ENCODE data around the gene TENM4.

- TF ChIP-seq CTCF (tag by site-specific recombination; IDR thresholded peaks at IDR 0.05) (no peak), ZNF600 (tag by site-specific recombination; IDR thresholded peaks at IDR 0.05) (no peak), GLIS2 (tag by site-specific recombination; IDR thresholded peaks at IDR 0.05) (no peak), SP2 (tag by site-specific recombination; IDR thresholded peaks at IDR 0.05) (no peak), ZNF830 (tag by site-specific recombination; IDR thresholded peaks at IDR 0.05; ENCODE audit: low read depth) (no peak), ZNF174 (tag by site-specific recombination; IDR thresholded peaks at IDR 0.05) (no peak), ZBTB21 (tag by site-specific recombination; IDR thresholded peaks at IDR 0.05) (no peak), KLF8 (tag by site-specific recombination; IDR thresholded peaks at IDR 0.05) (no peak), ZNF350 (tag by site-specific recombination; IDR thresholded peaks at IDR 0.05) (no peak), ZNF302 (tag by site-specific recombination; IDR thresholded peaks at IDR 0.05; ENCODE audit: low read depth) (no peak)
- TF ChIP-seq, protein P1, sequence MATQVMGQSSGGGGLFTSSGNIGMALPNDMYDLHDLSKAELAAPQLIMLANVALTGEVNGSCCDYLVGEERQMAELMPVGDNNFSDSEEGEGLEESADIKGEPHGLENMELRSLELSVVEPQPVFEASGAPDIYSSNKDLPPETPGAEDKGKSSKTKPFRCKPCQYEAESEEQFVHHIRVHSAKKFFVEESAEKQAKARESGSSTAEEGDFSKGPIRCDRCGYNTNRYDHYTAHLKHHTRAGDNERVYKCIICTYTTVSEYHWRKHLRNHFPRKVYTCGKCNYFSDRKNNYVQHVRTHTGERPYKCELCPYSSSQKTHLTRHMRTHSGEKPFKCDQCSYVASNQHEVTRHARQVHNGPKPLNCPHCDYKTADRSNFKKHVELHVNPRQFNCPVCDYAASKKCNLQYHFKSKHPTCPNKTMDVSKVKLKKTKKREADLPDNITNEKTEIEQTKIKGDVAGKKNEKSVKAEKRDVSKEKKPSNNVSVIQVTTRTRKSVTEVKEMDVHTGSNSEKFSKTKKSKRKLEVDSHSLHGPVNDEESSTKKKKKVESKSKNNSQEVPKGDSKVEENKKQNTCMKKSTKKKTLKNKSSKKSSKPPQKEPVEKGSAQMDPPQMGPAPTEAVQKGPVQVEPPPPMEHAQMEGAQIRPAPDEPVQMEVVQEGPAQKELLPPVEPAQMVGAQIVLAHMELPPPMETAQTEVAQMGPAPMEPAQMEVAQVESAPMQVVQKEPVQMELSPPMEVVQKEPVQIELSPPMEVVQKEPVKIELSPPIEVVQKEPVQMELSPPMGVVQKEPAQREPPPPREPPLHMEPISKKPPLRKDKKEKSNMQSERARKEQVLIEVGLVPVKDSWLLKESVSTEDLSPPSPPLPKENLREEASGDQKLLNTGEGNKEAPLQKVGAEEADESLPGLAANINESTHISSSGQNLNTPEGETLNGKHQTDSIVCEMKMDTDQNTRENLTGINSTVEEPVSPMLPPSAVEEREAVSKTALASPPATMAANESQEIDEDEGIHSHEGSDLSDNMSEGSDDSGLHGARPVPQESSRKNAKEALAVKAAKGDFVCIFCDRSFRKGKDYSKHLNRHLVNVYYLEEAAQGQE (tag by site-specific recombination; IDR thresholded peaks at IDR 0.05), result no peak
Observed at GRCh38 chr11:78961937-78962701, 478.7 kb downstream of the TENM4 start.
